Erythroblast (primary cell): Measurements from ENCODE around the gene FANCG.

Experiments used
- GATA1 ChIP-seq: IDR thresholded peaks from 2 replicates; pipeline ENCODE4 v1.6.1; 2011; ENCODE audit warnings: low read depth, mild to moderate bottlenecking, control low read depth, low read length, moderate library complexity
- POLR2A ChIP-seq: IDR thresholded peaks from 2 replicates; pipeline ENCODE4 v1.6.1; 2011; ENCODE audit warnings: mild to moderate bottlenecking, low read length

DNA sequence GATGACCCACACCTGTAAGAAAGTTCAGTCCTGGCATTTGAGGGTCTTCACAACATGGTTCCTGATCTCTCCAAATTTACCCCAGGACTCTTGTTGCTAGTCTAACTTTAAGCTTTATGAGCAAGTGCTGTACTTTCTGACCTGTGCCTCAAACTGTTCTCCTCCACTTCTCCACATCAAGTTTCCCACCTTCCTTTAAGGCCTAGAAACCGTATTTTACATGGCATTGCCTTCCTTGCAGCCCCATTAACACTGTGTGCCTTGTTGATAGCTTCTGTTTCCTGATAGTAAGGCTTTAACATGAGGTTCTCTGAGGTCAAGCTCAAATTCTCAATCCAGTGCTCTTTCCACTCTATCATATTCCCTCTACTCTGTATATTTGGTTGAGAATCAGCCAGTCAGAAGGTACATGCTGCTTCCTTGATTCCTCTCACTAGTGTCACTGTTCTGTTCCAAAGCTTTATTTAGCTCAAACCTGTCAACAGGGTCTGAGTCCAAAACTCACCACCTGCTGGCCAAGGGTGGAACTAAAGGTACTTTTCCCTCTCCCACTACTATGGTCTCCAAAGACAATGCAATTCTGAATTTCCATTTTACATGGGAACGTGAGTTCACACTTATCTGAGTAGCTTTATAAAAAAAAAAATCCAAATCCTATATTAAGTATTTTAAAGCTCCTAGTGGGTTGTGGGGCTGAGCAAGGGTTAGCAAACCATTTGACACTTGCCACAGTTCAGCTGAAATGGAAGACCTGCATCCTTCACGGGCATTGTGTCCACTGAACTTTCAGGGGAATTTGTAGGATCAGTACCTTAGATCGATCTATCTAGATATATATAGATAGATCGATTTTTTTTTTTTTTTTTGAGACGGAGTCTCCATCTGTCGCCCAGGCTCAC is 28.4 kb downstream of the FANCG start:
- TF ChIP-seq POLR2A, result no peak
- TF ChIP-seq GATA1, result no peak
